ENCODE measurements around the gene MACF1. TPM values are rescaled to one million over a fixed set of nuclear protein-coding genes. Genes with fewer than 3 reads are reported as not detected.
"Not testable (repeated sequence)": the region's sequence is repeated elsewhere in the genome, so short reads cannot be mapped to it uniquely, and the experiment has no call there.

Gene MACF1
- total and polyA plus RNA-seq, 8 donors, result 16.8 to 662 (median 236) TPM

GRCh38 chr1:39524591-39525365, 320.3 kb downstream of the MACF1 start:
- peak overlapping the region in 1 of 5 donors; percentile 77 for H3K27ac ChIP-seq
- H3K27me3 ChIP-seq, result no peaks in the 10 kb centered on the region
- intact Hi-C loops (cut with DNase I; ENCODE audit: low total_unique reads), result no loop called here
- H3K9me3 ChIP-seq, result no peaks in the 10 kb centered on the region
- peaks cover 19 to 65% (median 51%) of the 10 kb centered on the region in 4 donors for H3K36me3 ChIP-seq
- DNase-seq, result no peak
- no peak for TF ChIP-seq EP300 (IDR thresholded peaks at IDR 0.05)
- no peak for TF ChIP-seq POLR2AphosphoS5 (IDR thresholded peaks at IDR 0.05)
- no peak for TF ChIP-seq CTCF (IDR thresholded peaks at IDR 0.05)
- TF ChIP-seq POLR2A (IDR thresholded peaks at IDR 0.05), result no peak
- H3K4me3 ChIP-seq, result no peak overlapping the region
- peaks cover 0 to 18% (median 2%) of the 10 kb centered on the region in 4 donors for H3K4me1 ChIP-seq
- WGBS, 5 donors, result 85 to 94% (median 90%) methylated on average over 15 of the region's 15 CpGs

- intact Hi-C loops (cut with DNase I; ENCODE audit: low total_unique reads), result no loop called here
- TF ChIP-seq EP300 (IDR thresholded peaks at IDR 0.05) (no peak), POLR2A (IDR thresholded peaks at IDR 0.05) (no peak), CTCF (IDR thresholded peaks at IDR 0.05) (no peak), POLR2AphosphoS5 (IDR thresholded peaks at IDR 0.05) (no peak)
- Histone ChIP-seq H3K4me1 (peaks cover 0 to 18% (median 2%) of the 10 kb centered on the region in 4 donors), H3K27ac (peak overlapping the region in 1 of 5 donors; percentile 77), H3K9me3 (no peaks in the 10 kb centered on the region), H3K36me3 (peaks cover 19 to 73% (median 59%) of the 10 kb centered on the region in 4 donors), H3K27me3 (no peaks in the 10 kb centered on the region), H3K4me3 (no peak overlapping the region)
- 75 to 89% (median 85%) methylated on average over 12 to 17 of the region's 17 CpGs for WGBS, 5 donors
- peak; percentile 38 to 40 for DNase-seq
Measured at GRCh38 chr1:39525366-39526165, 321.1 kb downstream of the MACF1 start.

- no peaks in the 10 kb centered on the region for H3K27me3 ChIP-seq
- 87 to 97% (median 90%) methylated on average over 10 to 11 of the region's 11 CpGs for WGBS, 5 donors
- H3K4me1 ChIP-seq, result peaks cover 0 to 18% (median 2%) of the 10 kb centered on the region in 4 donors
- DNase-seq, result no peak
- no peak for TF ChIP-seq POLR2A (IDR thresholded peaks at IDR 0.05)
- no peak for TF ChIP-seq EP300 (IDR thresholded peaks at IDR 0.05)
- no peak for TF ChIP-seq CTCF (IDR thresholded peaks at IDR 0.05)
- TF ChIP-seq POLR2AphosphoS5 (IDR thresholded peaks at IDR 0.05), result no peak
- H3K27ac ChIP-seq, result peak overlapping the region in 1 of 5 donors; percentile 77
- no peak overlapping the region for H3K4me3 ChIP-seq
- H3K36me3 ChIP-seq, result peaks cover 19 to 82% (median 69%) of the 10 kb centered on the region in 4 donors
- no peaks in the 10 kb centered on the region for H3K9me3 ChIP-seq
- intact Hi-C loops (cut with DNase I; ENCODE audit: low total_unique reads), result no loop called here
Measured at GRCh38 chr1:39526466-39527189, 322.1 kb downstream of the MACF1 start.

- peaks cover 0 to 18% (median 2%) of the 10 kb centered on the region in 4 donors for H3K4me1 ChIP-seq
- DNase-seq; H3K9me3 ChIP-seq; H3K27me3 ChIP-seq; H3K4me3 ChIP-seq; intact Hi-C loops (cut with DNase I; ENCODE audit: low total_unique reads): not testable (repeated sequence)
- WGBS, 5 donors, result 72 to 90% (median 85%) methylated on average over 6 to 8 of the region's 8 CpGs
- H3K27ac ChIP-seq, result peak overlapping the region in 1 of 5 donors; percentile 77
- peaks cover 19 to 88% (median 75%) of the 10 kb centered on the region in 4 donors for H3K36me3 ChIP-seq
Measured at GRCh38 chr1:39527190-39527579, 322.7 kb downstream of the MACF1 start.
